ENCODE results near the gene TMEM117.

The TMEM117 gene

GRCh38 chr12:43795716-43796280 lies 40.1 kb upstream of the TMEM117 start:
- Histone ChIP-seq H3K4me1 (ENCODE audit: insufficient read depth, low read length, severe bottlenecking) (no peaks in the 10 kb centered on the region), H3K4me3 (ENCODE audit: low read depth, low read length, poor library complexity, severe bottlenecking) (no peak overlapping the region), H3K9me2 (ENCODE audit: low read depth, low read length) (no peaks in the 10 kb centered on the region), H2AFZ (ENCODE audit: low read length) (no peak overlapping the region), H3K9me3 (ENCODE audit: low read length) (no peaks in the 10 kb centered on the region), H3K27me3 (ENCODE audit: insufficient read depth, low read length) (no peaks in the 10 kb centered on the region), H3K9ac (ENCODE audit: low read length) (no peak overlapping the region), H4K20me1 (ENCODE audit: insufficient read depth, low read length) (no peaks in the 10 kb centered on the region), H3K36me3 (ENCODE audit: insufficient read depth, low read length) (peaks cover 62% of the 10 kb centered on the region), H3K4me2 (ENCODE audit: low read length) (no peak overlapping the region), H3K27ac (ENCODE audit: low read depth, low read length, poor library complexity, severe bottlenecking) (no peak overlapping the region), H3K79me2 (ENCODE audit: insufficient read depth, low read length) (no peaks in the 10 kb centered on the region), H3F3A (ENCODE audit: insufficient read depth, low read length) (no peaks in the 10 kb centered on the region)
- TF ChIP-seq, protein P1, sequence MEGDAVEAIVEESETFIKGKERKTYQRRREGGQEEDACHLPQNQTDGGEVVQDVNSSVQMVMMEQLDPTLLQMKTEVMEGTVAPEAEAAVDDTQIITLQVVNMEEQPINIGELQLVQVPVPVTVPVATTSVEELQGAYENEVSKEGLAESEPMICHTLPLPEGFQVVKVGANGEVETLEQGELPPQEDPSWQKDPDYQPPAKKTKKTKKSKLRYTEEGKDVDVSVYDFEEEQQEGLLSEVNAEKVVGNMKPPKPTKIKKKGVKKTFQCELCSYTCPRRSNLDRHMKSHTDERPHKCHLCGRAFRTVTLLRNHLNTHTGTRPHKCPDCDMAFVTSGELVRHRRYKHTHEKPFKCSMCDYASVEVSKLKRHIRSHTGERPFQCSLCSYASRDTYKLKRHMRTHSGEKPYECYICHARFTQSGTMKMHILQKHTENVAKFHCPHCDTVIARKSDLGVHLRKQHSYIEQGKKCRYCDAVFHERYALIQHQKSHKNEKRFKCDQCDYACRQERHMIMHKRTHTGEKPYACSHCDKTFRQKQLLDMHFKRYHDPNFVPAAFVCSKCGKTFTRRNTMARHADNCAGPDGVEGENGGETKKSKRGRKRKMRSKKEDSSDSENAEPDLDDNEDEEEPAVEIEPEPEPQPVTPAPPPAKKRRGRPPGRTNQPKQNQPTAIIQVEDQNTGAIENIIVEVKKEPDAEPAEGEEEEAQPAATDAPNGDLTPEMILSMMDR (IDR thresholded peaks at IDR 0.05; ENCODE audit: low read length): no peak
- TF ChIP-seq EZH2 (IDR thresholded peaks at IDR 0.05; ENCODE audit: borderline replicate concordance, low read length): no peak

- Histone ChIP-seq H3K4me3 (ENCODE audit: low read depth, low read length, poor library complexity, severe bottlenecking) (no peak overlapping the region), H4K20me1 (ENCODE audit: insufficient read depth, low read length) (no peaks in the 10 kb centered on the region), H3K79me2 (ENCODE audit: insufficient read depth, low read length) (0 out of 2 replicates have a peak, but pooled peaks cover 4% of the 10 kb centered on the region), H3K9ac (ENCODE audit: low read length) (no peak overlapping the region), H3K9me2 (ENCODE audit: low read depth, low read length) (no peaks in the 10 kb centered on the region), H3F3A (ENCODE audit: insufficient read depth, low read length) (no peaks in the 10 kb centered on the region), H3K27me3 (ENCODE audit: insufficient read depth, low read length) (no peaks in the 10 kb centered on the region), H3K36me3 (ENCODE audit: insufficient read depth, low read length) (peaks cover 79% of the 10 kb centered on the region), H2AFZ (ENCODE audit: low read length) (no peak overlapping the region), H3K4me2 (ENCODE audit: low read length) (no peak overlapping the region), H3K9me3 (ENCODE audit: low read length) (no peaks in the 10 kb centered on the region), H3K4me1 (ENCODE audit: insufficient read depth, low read length, severe bottlenecking) (no peaks in the 10 kb centered on the region), H3K27ac (ENCODE audit: low read depth, low read length, poor library complexity, severe bottlenecking) (no peak overlapping the region)
- no peak for TF ChIP-seq EZH2 (IDR thresholded peaks at IDR 0.05; ENCODE audit: borderline replicate concordance, low read length)
- TF ChIP-seq, protein P1 (IDR thresholded peaks at IDR 0.05; ENCODE audit: low read length): no peak
Measured at GRCh38 chr12:43797561-43798217, 38.2 kb upstream of the TMEM117 start.

DNA sequence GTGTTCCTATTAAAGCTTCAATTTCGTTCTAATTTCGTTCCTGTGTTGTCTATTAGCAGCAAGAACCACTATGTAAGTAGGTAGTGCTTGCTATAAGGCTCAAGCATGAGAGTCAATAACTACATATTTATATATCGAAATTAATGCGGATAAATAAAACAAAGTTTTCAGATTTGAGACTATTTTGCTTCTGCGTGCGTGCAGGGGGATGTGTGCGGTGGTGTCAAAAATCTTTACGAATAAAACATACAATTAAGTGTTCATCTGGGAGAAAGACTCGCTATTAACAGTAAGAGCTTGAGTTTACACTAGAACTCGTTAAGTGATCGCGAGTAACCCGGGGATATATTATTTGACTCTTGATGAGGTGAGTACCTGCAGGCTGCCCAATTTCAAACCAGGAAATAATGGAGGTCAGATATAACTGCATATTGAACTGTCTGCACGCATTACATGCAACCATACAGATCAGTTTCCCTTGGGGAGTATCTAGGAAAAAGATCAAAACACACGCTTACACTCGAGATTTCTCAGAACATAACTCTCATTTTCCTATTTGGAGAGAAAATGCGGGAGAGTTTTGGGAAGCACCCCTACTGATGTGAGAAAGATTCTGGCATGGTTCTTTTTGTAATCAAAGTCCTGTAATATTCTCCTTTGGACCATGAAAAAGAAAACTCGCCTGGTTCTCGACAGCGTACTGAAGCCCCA lies 30.6 kb upstream of the TMEM117 start:
- Histone ChIP-seq H3K79me2 (ENCODE audit: insufficient read depth, low read length) (peaks cover 35% of the 10 kb centered on the region), H3K9me3 (ENCODE audit: low read length) (no peaks in the 10 kb centered on the region), H2AFZ (ENCODE audit: low read length) (no peak overlapping the region), H3K4me1 (ENCODE audit: insufficient read depth, low read length, severe bottlenecking) (peaks cover 36% of the 10 kb centered on the region), H3K27ac (ENCODE audit: low read depth, low read length, poor library complexity, severe bottlenecking) (peak overlapping the region; percentile 1), H4K20me1 (ENCODE audit: insufficient read depth, low read length) (no peaks in the 10 kb centered on the region), H3K9me2 (ENCODE audit: low read depth, low read length) (no peaks in the 10 kb centered on the region), H3K36me3 (ENCODE audit: insufficient read depth, low read length) (peaks cover 34% of the 10 kb centered on the region), H3F3A (ENCODE audit: insufficient read depth, low read length) (no peaks in the 10 kb centered on the region), H3K27me3 (ENCODE audit: insufficient read depth, low read length) (no peaks in the 10 kb centered on the region), H3K4me2 (ENCODE audit: low read length) (peak overlapping the region; percentile 86), H3K4me3 (ENCODE audit: low read depth, low read length, poor library complexity, severe bottlenecking) (peak overlapping the region; percentile 89), H3K9ac (ENCODE audit: low read length) (peak overlapping the region; percentile 81)
- TF ChIP-seq, protein P1 (IDR thresholded peaks at IDR 0.05; ENCODE audit: low read length): no peak
- no peak for TF ChIP-seq EZH2 (IDR thresholded peaks at IDR 0.05; ENCODE audit: borderline replicate concordance, low read length)

Data from OCI-LY1 (cell line).